Raji (cell line): ENCODE results near the gene MCL1.

Source experiments
- POLR2A ChIP-seq: IDR thresholded peaks from 2 replicates; pipeline ENCODE4 v1.6.1; 2011; ENCODE audit warnings: low read depth, low read length, control low read depth; ENCODE audit not compliant: insufficient read depth

Gene MCL1

GRCh38 chr1:150579110-150579944, at the start of gene MCL1:
MCL1 (minus strand) TSS chr1:150579610; CDS start chr1:150579530, 80 bp downstream.
- peak; percentile 96 for TF ChIP-seq POLR2A

- TF ChIP-seq POLR2A: no peak
These were observed 49.3 kb upstream of the MCL1 start for GRCh38 chr1:150628766-150629114.

- no peak for TF ChIP-seq POLR2A
These were observed 48.5 kb upstream of the MCL1 start for GRCh38 chr1:150627826-150628410.

DNA sequence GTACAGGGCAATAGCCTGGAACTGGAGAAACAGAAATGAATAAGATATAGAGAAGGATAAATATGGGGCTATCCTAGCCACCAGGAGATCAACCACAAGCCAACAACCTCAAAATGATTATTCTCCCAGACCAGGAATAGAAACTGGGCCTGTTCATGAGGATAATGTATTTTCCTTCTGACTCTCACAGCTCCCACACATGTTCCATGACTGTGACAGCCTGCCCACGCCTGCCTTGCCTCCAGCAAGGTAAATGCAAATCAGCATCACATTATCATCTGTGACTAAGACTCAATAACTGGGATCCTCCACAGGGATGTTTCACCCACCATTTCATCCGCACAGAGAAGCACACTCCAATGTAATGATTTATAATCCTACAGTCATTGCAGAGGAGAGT, 46.7 kb upstream of the MCL1 start:
- no peak for TF ChIP-seq POLR2A

DNA sequence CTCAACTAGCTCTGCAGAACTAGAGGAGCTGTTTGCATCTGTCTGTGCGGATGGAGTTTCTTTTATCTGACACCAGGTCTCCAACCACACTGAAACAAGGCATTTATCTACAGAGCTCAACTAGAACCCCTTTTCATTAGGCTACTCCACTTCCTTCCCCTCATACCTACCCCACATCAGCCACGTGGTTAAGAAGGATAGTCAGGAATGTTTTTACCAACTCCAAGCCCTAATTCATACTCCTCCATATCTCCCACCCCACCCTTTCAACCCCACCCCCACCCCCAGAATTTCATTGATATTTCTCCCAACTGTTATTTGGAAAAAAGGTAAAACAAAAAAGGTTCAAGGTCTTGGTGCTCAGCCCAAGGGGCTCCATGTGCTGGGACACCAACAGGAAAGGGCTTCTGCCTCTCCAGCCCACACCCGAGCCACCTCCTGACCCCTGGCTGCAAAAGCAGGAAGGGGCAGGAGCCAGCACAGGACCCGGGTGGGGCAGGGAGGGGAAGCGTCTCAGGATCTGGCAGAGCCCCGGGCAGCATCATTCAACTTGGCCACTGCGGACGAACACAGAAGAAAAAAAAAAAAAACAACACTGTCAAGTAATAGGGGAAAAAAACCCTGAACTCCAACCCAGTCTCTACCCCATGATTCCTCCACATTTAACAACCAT, 43.0 kb upstream of the MCL1 start:
- no peak for TF ChIP-seq POLR2A

DNA sequence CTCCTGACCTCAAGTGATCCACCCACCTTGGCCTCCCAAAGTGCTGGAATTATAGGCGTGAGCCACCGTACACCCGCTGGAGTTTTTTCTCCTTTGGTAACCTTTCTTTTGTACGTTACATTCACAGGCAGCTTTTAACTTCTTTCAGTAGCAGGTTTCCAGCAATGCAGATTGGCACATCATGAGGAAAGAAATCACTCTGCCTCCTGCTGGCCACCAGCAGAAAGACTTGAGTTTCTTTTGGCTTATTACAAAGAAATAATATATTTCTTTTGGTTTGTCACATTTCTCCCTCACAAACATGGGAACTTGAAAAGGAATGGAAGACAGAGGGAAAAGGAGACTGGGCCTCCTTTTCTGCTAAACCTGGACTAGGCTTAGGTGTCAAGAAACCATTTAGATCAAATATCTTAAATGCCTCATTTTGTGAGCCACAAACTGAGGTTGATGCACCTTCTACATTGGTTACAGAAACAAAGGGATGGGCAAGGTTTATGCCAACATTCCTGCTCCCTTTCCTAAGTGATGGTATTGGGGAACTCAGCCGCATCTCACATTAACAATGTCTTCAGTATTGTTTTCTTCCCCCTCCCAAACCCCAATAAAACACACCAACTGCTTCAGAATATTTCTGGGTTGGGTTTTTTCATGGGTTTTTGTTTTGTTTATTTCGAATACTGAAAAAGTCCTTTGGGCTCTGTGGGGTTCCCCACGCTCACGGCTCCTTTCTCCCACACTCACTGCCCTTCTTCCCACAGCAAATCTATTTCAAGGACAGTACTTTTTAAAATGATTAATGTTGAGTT, 42.3 kb upstream of the MCL1 start:
- TF ChIP-seq POLR2A: no peak

DNA sequence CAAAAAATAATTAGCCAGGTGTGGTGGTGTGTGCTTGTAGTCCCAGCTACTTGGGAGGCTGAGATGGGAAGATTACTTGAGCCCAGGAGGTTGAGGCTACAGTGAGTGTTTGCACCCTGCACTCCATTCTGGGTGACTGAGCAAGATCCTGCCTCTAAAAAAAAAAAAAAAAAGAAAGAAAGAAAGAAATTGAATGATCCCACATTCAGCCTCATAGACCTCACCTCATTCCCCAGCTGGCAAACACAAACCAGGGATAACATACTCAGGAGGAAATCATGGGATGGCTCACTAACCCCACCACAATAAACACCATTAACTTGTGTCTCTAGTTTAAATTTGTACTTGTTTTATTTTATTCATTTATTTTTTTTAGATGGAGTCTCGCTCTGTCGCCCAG, 41.5 kb upstream of the MCL1 start:
- no peak for TF ChIP-seq POLR2A

DNA sequence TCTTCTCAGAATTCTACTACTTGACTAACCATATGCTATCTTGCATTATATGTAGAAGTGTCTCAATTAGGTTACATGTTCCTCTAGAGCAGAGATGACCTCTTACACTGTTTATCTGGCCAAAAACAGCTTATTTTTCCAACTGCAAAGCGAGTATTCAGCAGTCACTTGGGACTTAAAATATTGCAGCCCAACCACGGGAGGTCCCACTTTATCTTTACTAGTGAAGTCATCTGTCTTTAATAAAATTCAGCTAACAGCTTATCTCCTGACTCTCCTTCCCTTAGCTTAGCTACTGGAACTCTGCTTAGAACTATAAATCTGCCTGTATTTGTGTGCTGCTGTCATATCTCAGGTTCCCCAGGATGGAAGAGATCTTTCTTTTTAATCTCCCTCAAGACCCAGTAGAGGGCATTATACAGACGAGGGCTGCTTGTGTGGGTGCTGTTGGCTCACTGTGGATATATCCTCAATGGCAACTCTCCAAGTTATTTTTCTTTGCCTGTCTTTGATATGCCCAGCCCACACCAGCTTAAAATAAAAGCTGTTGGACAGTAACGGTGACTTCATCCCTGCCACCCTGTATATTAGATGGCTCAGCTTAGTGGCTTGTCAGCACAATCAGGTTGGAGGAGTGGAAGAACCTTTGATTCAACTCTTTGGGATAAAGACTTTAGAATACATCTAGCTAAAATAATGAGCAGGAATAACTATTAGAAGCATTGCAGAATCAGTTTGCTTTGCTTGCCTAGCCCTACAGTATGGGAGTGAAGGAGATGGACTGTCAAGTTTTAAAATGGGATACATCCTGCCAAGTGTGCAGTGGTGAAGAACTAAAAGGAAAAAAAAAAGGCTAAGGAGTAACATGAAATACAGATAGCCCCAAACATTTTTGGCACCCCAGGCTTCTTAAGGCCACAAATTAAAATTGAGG, 40.4 kb upstream of the MCL1 start:
- no peak for TF ChIP-seq POLR2A

DNA sequence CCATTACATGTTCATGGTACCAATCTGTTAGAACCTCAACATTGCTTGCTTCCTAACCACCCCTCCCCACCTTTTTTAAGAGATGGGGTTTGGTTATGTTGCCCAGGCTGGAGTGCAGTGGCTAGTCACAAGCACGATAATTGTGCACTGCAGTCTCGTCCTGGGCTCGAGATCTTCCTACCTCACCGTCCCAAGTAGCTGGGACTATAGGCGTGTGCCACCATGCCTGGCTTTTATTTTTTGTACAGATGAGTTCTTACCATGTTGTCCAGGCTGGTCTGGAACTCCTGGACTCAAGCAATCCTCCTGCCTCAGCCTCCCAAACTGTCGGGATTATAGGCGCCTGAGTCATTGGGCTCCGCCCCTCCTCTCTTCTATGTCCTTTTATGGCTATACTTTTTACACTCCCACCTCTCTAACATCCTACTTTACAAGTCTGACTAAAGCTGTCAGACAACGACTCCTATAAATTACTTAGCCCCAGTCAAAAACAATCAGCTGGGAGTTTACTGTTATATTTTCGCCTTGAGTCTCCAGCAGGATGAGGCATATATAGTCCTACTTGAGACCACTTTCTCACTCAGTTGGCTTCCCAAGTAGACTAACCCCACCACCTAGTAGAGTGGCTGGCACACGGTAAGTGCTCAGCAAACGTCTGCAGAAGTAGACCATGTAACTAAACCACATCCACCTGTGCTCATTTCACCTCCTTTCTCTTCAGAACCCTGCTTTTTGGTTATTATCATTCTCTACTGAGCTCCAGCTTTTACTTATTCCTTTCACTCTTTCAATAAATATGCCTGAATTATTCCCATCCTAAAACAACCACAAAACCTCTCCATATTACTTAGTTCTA, 36.2 kb upstream of the MCL1 start:
- TF ChIP-seq POLR2A: no peak

GRCh38 chr1:150613061-150613920, 33.9 kb upstream of the MCL1 start:
- TF ChIP-seq POLR2A: no peak

DNA sequence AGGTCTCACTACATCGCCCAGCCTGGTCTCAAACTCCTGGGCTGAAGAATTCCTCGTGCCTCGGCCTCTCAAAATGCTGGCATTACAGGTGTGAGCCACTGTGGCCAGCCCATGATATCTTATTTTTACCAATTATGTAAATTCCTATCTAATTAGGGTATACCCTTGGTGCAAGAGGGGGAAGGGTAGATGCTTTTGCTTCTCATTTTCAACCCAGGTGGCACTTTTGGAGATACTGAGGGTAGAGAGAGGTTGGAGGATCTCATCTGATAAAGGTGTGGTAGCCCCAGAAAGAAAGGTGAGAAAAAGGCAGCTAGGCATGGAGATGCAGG, 32.6 kb upstream of the MCL1 start:
- peak; percentile 47; the same call in 1 of the 2 replicates for TF ChIP-seq POLR2A

DNA sequence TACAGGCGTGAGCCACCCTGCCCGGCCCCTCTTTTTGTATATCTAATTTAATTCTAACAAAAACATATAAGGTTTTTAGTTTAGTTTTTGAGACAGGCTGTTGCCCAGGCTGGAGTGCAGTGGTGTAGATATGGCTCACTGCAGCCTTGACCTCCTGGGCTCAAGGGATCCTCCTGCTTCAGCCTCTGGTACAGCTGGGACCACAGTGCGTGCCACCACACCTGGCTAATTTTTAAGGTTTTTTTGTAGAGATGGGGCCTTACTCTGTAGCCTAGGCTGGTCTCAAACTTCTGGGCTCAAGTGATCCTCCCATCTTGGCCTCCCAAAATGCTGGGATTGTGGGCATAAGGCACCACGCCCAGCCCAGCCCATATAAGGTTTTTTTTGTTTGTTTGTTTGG, 31.2 kb upstream of the MCL1 start:
- TF ChIP-seq POLR2A: no peak

DNA sequence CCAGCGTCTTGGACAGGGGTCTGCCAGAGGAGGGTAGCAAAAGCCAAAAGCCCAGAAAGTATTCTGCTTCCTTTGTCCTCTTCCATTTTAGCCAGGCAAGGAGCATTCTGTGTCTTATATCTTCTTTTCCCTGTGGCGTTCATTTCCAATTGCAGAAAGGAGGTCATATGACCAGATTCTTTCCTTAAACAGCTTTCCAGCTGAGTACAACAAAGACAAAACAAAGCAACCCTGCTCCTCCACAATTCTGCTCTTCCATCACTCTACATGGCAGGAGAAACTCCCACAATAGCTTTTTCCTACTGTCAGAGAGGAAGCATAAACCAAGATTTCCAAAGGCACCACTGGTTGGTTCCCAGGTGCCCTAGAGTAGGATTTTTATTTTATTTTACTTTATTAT, 30.3 kb upstream of the MCL1 start:
- no peak for TF ChIP-seq POLR2A
